ENCODE results near the gene TRAK2.

- TF ChIP-seq, protein P1, sequence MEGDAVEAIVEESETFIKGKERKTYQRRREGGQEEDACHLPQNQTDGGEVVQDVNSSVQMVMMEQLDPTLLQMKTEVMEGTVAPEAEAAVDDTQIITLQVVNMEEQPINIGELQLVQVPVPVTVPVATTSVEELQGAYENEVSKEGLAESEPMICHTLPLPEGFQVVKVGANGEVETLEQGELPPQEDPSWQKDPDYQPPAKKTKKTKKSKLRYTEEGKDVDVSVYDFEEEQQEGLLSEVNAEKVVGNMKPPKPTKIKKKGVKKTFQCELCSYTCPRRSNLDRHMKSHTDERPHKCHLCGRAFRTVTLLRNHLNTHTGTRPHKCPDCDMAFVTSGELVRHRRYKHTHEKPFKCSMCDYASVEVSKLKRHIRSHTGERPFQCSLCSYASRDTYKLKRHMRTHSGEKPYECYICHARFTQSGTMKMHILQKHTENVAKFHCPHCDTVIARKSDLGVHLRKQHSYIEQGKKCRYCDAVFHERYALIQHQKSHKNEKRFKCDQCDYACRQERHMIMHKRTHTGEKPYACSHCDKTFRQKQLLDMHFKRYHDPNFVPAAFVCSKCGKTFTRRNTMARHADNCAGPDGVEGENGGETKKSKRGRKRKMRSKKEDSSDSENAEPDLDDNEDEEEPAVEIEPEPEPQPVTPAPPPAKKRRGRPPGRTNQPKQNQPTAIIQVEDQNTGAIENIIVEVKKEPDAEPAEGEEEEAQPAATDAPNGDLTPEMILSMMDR (IDR thresholded peaks at IDR 0.05): no peak
- TF ChIP-seq POLR2A (IDR thresholded peaks at IDR 0.05) (no peak), POLR2AphosphoS5 (IDR thresholded peaks at IDR 0.05) (no peak)
Observed at GRCh38 chr2:201407265-201407664, 44.0 kb downstream of the TRAK2 start.

Measured in stomach (tissue), 4 donors.